OCI-LY3 (cell line): Measurements from ENCODE around the gene CASS4.

Source experiments
- H2AFZ ChIP-seq: fragments of 200-600, 300-600 bp; shearing (Covaris generic); 2 replicates; pipeline ENCODE4 v1.6.0; 2014; ENCODE audit warnings: antibody characterized with exemption, low read depth, low read length
- H3K27ac ChIP-seq: fragments of 200-600, 300-600 bp; sonication (generic); 2 replicates; pipeline ENCODE4 v1.5.1; 2014; ENCODE audit warnings: mild to moderate bottlenecking, low read length, moderate library complexity, mixed read lengths
- H3K27me3 ChIP-seq: fragments of 200-600, 300-600 bp; sonication (generic); 2 replicates; pipeline ENCODE4 v1.6.1; 2014; ENCODE audit warnings: low read depth, low read length, mixed read lengths
- H3K36me3 ChIP-seq: fragments of 200-600, 300-600 bp; sonication (generic); replicated peaks from 2 replicates; pipeline ENCODE3; 2014; ENCODE audit warnings: low read depth, low read length, mixed read lengths
- H3K4me1 ChIP-seq: fragments of 300-600, 200-600 bp; sonication (generic); 2 replicates; pipeline ENCODE4 v1.6.1; 2014; ENCODE audit warnings: low read length, mixed read lengths
- H3K4me2 ChIP-seq: fragments of 200-600, 300-600 bp; sonication (generic); 2 replicates; pipeline ENCODE4 v1.6.1; 2014; ENCODE audit warnings: low read length, mixed read lengths
- H3K4me3 ChIP-seq: fragments of 300-600, 200-600 bp; sonication (generic); 2 replicates; pipeline ENCODE4 v1.5.1; 2014; ENCODE audit warnings: antibody characterized with exemption, mild to moderate bottlenecking, low read length, moderate library complexity
- H3K79me2 ChIP-seq: fragments of 300-600, 200-600 bp; shearing (Covaris generic); 2 replicates; pipeline ENCODE4 v1.6.1; 2014; ENCODE audit warnings: mild to moderate bottlenecking, low read length, mixed read lengths
- H3K9ac ChIP-seq: fragments of 300-600, 200-600 bp; shearing (Covaris generic); 2 replicates; pipeline ENCODE4 v1.6.0; 2014; ENCODE audit warnings: mild to moderate bottlenecking, low read length, moderate library complexity
- H3K9me3 ChIP-seq: fragments of 200-600, 300-600 bp; shearing (Covaris generic); 2 replicates; pipeline ENCODE4 v1.6.1; 2014; ENCODE audit warnings: low read length, mixed read lengths; ENCODE audit not compliant: insufficient read depth
- H4K20me1 ChIP-seq: fragments of 200-600, 300-600 bp; sonication (generic); 2 replicates; pipeline ENCODE4 v1.6.1; 2016; ENCODE audit warnings: low read length, mixed read lengths; ENCODE audit not compliant: insufficient read depth
- EZH2phosphoT487 ChIP-seq: fragments of 200-600 bp; shearing (Covaris generic); IDR thresholded peaks from 2 replicates; pipeline ENCODE4 v1.6.1; 2018; ENCODE audit warnings: antibody characterized with exemption, mixed run types, low read depth
- TF ChIP-seq, protein P1 (sequence below): fragments of 200-600, 300-600 bp; sonication (generic); IDR thresholded peaks from 2 replicates; pipeline ENCODE4 v1.5.1; 2014; ENCODE audit warnings: antibody characterized with exemption, low read length, low read depth

Gene CASS4

DNA sequence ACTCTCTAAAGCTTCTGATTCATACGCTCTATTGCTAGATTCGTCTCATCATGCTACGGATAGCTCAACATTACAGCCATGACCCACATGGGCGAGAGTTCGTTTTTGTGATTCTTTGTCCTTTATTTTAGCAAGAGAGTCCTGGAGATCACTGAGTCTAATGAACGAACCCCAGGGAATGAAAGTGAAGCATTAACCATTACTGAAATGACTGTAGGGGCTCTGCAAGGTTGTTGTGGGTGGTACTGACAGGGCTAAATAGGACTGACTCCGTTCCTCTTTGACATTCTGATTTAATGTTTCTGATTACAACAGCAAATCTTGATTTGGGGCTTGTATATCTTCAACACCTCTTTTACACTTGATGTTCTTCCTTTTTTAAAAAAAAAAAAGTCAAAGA, 42.7 kb downstream of the CASS4 start:
- Histone ChIP-seq H3K27me3 (no peaks in the 10 kb centered on the region), H3K9ac (peak overlapping the region; percentile 65), H3K4me1 (peaks cover 31% of the 10 kb centered on the region), H3K36me3 (no peaks in the 10 kb centered on the region), H3K4me3 (peak overlapping the region; percentile 36), H3K9me3 (no peaks in the 10 kb centered on the region), H4K20me1 (no peaks in the 10 kb centered on the region), H3K79me2 (no peaks in the 10 kb centered on the region), H3K4me2 (peak overlapping the region; percentile 64), H3K27ac (peak overlapping the region; percentile 91), H2AFZ (peak overlapping the region; percentile 54)
- TF ChIP-seq, protein P1, sequence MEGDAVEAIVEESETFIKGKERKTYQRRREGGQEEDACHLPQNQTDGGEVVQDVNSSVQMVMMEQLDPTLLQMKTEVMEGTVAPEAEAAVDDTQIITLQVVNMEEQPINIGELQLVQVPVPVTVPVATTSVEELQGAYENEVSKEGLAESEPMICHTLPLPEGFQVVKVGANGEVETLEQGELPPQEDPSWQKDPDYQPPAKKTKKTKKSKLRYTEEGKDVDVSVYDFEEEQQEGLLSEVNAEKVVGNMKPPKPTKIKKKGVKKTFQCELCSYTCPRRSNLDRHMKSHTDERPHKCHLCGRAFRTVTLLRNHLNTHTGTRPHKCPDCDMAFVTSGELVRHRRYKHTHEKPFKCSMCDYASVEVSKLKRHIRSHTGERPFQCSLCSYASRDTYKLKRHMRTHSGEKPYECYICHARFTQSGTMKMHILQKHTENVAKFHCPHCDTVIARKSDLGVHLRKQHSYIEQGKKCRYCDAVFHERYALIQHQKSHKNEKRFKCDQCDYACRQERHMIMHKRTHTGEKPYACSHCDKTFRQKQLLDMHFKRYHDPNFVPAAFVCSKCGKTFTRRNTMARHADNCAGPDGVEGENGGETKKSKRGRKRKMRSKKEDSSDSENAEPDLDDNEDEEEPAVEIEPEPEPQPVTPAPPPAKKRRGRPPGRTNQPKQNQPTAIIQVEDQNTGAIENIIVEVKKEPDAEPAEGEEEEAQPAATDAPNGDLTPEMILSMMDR: no peak
- no peak for TF ChIP-seq EZH2phosphoT487

DNA sequence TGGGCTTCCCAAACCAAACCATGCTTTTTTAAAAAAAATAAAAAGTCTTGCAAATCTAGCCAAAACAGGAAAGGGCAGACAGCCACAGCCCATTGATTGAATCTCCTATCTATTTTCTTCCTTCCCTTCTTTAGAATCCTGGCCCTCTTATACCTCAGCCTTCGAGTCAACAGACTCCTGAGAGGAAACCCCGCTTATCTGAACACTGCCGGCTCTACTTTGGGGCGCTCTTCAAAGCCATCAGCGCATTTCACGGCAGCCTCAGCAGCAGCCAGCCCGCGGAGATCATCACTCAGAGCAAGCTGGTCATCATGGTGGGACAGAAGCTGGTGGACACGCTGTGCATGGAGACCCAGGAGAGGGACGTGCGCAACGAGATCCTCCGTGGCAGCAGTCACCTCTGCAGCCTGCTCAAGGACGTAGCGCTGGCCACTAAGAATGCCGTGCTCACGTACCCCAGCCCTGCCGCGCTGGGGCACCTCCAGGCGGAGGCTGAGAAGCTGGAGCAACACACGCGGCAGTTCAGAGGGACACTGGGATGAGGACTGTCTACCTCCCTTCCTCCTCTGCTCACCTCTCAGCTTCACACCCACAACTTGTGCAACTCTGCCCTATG, 46.3 kb downstream of the CASS4 start:
- H3K36me3 ChIP-seq: no peaks in the 10 kb centered on the region
- H3K79me2 ChIP-seq: no peaks in the 10 kb centered on the region
- H3K9me3 ChIP-seq: no peaks in the 10 kb centered on the region
- TF ChIP-seq, protein P1: no peak
- TF ChIP-seq EZH2phosphoT487: no peak
- no peak overlapping the region for H3K9ac ChIP-seq
- no peak overlapping the region for H3K4me3 ChIP-seq
- H3K27ac ChIP-seq: no peak overlapping the region
- H3K27me3 ChIP-seq: no peaks in the 10 kb centered on the region
- H2AFZ ChIP-seq: no peak overlapping the region
- H3K4me2 ChIP-seq: no peak overlapping the region
- H3K4me1 ChIP-seq: peaks cover 23% of the 10 kb centered on the region
- no peaks in the 10 kb centered on the region for H4K20me1 ChIP-seq

DNA sequence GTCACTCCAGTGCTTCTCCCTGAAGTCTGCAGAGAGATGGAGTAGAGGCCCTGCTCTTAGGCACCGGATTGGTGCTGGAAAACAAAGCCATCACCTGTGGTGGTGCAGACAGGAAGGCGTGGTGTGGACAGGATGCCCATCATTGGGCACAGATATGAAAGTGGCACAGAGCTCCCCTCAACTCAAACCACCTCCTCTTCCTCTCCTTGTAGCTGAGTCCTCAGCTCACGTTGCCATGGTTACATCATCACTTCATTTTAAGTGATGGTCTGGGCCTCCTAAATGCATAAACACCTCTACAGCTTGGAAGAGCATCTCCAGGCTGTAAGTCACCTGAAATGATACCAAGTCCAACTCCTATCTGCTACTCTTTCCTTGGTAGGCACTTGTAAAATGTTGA, 48.4 kb downstream of the CASS4 start:
- Histone ChIP-seq H3K9ac (no peak overlapping the region), H3K4me1 (peaks cover 11% of the 10 kb centered on the region), H3K27me3 (no peaks in the 10 kb centered on the region), H3K4me3 (no peak overlapping the region), H4K20me1 (no peaks in the 10 kb centered on the region), H3K4me2 (no peak overlapping the region), H3K27ac (no peak overlapping the region), H3K79me2 (no peaks in the 10 kb centered on the region), H3K9me3 (no peaks in the 10 kb centered on the region), H2AFZ (no peak overlapping the region), H3K36me3 (no peaks in the 10 kb centered on the region)
- TF ChIP-seq, protein P1: no peak
- TF ChIP-seq EZH2phosphoT487: no peak

DNA sequence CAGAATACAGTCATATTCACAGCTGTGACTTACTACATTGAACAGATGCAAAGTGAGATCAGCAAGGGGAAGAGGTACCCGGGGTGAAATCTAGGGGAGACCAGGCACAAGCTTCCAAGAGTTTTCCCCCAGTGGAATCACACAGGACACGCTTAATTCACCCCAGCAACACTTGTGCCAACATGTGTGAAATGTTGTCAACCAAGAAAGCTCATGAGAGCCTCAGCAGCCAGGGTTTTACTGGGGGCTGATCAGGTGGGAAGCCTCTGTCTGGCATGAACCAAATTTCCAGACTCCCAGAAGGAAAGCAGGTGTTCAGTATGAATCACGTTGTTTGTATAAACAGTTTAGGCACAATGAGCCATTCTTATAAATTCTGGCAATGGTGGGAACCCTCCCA, 49.5 kb downstream of the CASS4 start:
- H2AFZ ChIP-seq: no peak overlapping the region
- TF ChIP-seq EZH2phosphoT487: no peak
- TF ChIP-seq, protein P1: no peak
- H3K79me2 ChIP-seq: no peaks in the 10 kb centered on the region
- H3K4me1 ChIP-seq: peaks cover 21% of the 10 kb centered on the region
- H3K9ac ChIP-seq: no peak overlapping the region
- H3K4me3 ChIP-seq: no peak overlapping the region
- no peaks in the 10 kb centered on the region for H3K27me3 ChIP-seq
- H3K9me3 ChIP-seq: no peaks in the 10 kb centered on the region
- no peaks in the 10 kb centered on the region for H4K20me1 ChIP-seq
- no peak overlapping the region for H3K4me2 ChIP-seq
- H3K36me3 ChIP-seq: no peaks in the 10 kb centered on the region
- no peak overlapping the region for H3K27ac ChIP-seq
